NOMO-1 treated with DMSO at 0.1 percent for 48 hours (cell line): ENCODE measurements around the gene ZBTB4.

Experiments used
- DNase-seq: peaks from one replicate; lab custom pipeline; 2025; ENCODE audit not compliant: unreplicated experiment; lab: John Stamatoyannopoulos, UW

Gene ZBTB4

DNA sequence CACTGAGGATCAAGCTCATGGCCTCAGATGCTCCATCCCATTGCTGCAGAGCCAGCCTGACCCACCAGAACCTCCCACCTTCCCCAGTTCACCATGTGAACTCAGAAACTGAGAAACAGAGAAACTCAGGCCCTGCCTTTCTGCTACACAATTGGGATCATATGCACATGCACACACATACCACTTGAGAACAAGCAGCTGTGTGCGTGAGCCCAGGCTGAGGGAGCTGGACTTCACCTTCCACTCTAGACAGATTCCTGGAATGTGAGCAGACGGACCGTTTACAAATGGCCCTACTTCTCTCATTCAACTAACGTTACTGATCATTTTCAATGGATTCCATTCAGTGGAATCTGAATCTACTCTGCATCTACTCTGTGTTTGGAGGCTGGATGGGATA is 55.8 kb downstream of the ZBTB4 start:
- no peak for DNase-seq

DNA sequence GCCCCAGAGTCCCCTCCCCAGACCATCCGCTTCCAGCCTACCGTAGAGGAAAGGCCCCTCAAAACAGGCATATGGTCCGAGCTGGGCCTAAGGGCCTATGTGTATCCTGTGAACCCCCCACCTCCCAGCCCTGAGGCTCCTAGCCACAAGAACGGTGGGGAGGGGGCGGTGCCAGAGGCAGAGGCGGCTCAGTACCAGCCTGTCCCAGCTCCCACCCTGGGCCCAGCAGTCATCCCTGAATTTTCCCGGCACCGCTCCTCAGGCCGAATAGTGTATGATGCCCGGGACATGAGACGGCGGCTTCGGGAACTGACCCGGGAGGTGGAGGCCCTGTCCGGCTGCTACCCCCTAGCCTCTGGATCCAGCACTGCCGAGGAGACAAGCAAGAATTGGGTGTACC is 58.2 kb downstream of the ZBTB4 start:
- DNase-seq = no peak

DNA sequence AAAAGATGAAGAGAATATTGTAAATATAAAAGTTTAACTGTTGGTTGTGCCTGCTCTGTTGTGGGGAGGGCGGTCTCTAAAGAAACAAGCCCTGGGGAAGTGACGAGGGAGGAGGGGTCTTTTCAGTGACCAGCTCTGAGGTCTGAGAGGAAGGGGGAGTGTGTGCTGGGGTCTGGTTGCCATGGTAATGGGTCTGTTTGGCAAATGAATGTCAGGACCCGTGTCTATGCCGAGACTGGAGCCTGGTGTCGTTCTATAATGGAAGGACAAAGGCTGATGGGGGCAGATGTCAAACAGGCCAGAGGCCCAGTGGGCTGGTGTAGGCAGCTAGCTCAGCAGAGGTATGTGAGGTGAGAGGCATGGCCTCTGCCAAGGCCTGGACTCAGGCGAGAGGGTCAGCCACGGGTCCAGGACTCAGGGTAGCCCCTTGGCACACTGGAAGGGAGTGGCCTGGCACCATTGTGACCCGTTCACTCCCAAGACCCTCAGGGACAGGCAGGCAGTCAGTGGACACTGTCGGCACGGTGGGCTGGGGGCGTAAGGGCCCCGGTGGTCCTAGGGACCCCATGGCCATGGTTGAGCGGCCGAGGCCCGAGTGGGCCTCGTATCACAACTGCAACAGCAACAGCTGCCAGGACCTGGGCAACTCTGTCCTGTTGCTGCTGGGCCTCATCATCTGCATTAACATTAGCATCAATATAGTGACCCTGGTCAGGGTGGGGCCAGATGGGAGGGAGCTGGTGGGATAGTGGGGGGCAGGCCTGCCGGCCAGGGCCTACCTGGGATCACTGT is 59.4 kb downstream of the ZBTB4 start, which contains the start of gene SPEM1:
Gene SPEM1, plus strand, starts transcription at position 506 of the 792 bp plus-strand sequence. Its CDS starts 61 bp downstream, at position 567.
- no peak for DNase-seq

DNA sequence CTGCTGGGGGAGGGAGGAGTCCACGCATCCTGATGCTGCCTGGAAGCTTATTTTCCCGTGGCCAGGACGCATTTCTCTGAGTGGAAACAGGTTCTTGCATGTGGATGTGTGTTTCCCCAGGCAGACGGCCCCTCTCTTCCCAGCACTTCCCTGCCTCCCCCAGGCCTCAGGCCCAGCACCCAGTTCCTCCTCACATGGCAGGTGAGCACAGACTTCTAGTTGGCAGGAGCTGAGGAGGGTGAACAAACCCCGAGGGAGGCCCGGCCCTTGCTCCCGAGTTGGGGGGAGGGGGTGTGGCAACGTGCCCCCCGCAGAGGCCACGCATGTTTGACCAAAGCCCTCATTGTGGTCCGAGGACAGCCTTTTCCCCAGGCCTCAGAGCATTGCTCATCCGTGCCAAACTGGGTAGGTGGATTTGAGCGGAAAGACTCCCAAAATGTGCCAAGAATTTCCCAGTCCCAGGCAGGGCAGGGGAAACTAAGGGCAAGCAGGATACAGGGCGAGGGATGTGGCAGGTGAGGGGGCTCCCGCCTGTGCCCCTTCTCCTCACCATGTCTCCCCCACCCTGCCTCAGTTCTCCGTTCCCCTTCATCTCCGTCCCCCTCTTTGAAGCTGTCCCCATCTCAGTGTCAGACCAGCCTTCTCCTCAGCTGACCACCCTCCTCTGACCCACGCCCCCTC is 60.8 kb downstream of the ZBTB4 start:
- no peak for DNase-seq

DNA sequence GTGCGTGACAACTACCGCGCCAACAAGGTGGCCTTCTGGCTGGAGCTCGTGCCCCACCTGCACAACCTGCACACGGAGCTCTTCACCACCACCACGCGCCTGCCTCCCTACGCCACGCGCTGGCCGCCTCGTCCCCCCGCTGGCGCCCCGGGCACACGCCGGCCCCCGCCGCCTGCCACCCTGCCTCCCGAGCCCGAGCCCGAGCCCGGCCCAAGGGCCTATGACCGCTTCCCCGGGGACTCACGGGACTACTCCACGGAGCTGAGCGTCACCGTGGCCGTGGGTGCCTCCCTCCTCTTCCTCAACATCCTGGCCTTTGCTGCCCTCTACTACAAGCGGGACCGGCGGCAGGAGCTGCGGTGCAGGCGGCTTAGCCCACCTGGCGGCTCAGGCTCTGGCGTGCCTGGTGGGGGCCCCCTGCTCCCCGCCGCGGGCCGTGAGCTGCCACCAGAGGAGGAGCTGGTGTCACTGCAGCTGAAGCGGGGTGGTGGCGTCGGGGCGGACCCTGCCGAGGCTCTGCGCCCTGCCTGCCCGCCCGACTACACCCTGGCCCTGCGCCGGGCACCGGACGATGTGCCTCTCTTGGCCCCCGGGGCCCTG is 62.3 kb downstream of the ZBTB4 start:
- no peak for DNase-seq

DNA sequence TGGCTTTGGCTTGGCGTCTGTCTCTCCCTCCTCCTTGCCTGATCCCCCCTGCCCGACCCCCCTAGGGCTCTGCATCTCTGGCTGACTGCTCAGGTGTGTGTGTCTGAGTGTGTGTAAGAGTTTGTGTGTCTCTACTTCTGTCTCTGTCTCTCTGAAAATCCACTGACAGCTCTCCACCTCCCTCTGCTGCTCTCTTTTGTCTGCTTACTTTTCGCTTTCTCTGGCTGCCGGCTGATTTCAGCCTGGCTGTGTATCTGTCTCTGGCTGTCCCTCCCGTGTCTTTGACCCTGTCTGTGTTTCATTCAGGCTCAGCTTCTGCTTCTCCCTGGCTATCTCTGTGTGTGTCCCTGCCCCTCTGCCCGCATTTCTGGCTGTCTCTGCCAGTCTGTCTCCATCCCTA is 63.1 kb downstream of the ZBTB4 start:
- no peak for DNase-seq

DNA sequence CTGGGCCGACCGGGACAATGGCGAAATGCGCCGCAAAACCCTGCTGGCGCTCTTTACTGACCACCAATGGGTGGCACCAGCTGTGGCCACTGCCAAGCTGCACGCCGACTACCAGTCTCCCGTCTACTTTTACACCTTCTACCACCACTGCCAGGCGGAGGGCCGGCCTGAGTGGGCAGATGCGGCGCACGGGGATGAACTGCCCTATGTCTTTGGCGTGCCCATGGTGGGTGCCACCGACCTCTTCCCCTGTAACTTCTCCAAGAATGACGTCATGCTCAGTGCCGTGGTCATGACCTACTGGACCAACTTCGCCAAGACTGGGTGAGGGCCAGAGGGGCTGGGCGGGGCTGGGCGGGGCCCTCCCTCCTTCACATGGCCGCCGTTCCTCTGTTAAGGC is 63.6 kb downstream of the ZBTB4 start:
- DNase-seq = no peak

DNA sequence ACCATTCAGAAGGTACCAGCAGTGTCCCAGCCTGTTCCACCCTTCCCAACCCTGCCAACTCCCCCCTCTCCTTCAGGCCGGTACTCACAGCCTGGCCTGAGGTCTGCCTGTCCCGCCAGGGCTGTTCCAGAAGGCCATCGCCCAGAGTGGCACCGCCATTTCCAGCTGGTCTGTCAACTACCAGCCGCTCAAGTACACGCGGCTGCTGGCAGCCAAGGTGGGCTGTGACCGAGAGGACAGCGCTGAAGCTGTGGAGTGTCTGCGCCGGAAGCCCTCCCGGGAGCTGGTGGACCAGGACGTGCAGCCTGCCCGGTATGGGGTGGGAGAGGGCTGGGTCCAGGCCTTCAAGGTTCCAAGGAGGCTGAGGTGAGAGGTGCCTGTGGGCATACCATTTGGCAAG is 64.6 kb downstream of the ZBTB4 start:
- DNase-seq = no peak

DNA sequence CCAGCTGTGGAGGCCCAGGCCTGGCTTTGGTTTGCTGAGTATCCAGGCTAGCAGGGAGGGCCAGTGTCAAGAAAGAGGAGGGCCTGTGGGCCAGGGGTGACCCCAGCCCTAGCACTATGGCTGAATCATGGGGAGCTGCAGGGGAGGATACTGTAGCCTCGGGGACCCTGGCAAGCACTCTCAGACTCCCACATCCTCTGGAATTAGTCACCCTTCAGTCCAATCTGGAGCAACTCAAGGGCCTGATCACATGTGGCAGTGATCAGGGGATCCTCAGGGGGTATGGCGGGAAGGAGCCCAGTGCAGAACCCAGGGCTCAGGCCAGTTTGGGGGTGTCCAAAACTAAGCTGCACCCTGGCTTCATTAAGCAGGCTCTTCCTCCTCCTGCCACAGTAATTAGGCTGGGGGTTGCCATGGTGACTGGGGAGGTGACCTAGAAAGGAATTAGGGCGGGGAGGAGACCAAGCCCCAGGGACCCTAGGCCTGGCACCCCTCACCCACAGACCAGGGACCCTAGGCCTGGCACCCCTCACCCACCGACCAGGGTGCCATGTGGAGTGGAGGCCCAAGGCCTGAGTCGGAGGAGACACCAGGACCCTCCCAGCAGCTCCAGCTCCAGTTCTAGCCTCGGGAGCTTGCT is 66.0 kb downstream of the ZBTB4 start:
- no peak for DNase-seq

DNA sequence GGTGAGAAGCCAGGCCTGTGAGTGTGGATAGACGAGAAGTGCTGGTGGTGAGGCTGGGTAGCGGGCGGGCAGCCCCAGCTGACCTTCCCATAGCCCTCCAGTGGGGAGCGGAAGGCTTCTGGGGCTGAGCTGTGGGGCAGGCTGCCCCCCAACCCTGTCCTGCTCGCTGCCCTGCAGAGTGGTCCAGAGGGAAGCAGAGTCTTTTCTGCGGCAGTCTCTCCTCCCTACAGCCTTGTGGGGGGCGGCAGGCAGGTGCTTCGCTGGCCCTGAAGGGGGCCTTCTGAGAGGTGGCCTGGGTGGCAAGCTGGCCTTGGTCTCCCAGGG is 68.0 kb downstream of the ZBTB4 start:
- no peak for DNase-seq

DNA sequence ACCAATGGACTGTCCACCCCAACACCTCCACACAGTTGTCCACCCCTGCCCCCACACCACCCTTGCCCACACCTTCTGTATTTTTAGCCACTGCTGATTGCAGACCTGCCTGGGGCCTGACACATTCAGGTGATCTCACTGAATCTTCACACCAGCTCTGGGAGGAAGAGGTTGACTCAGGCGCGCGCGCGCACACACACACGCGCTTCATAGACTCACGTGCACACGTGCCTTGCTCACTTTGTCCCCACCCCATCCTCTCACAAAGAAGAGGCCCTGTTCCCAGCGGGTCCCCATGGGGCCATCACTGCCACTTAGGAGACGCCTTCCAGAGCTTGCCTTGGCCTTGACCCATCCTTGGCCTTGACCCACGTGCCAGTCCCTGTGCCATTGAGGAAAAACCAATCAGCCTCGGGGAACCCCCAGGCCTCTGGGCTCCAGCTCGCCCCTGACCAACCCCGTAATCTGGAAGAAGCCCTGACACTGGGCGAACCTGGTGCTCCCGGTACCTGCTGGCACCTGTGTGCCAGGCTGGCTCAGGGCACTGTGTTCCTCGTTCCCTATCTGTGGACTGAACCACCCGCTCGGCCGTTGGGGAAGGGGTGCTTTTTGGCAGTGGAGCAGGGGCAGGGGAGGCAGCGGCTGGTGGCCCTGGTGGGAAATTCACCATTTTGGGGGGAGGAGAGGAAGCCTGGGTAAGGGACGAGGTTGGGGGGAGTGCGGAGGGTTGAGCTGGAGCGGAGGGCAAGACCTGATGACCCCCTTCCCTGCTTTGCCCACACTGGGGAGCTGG is 68.6 kb downstream of the ZBTB4 start:
- no peak for DNase-seq

DNA sequence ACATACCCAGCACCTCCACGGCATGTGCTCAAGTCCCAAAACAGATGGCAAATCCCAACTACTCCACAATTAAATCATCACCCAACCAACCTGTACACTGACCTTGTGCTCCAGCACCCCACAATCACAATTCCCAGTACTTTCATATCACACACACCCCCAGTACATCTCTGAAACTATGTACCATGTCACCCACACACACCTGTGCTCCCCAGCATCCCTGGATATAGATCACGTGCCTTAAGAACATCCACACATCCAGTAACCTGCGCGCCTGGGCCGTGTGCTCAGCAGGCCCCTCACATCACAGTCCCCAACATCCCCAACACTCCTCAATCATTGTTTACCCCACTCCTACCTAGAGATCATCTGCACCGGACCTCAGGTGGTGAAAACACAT is 69.7 kb downstream of the ZBTB4 start:
- no peak for DNase-seq
